T47D (cell line): Measurements from ENCODE around the gene MAGEA9.

Experiments used
- DNase-seq, 2 experiments: peaks; one replicate each; pipeline versions ENCODE4 v3.0.0 to v3.0.0-alpha.2; 2011 to 2012; ENCODE audit warnings: low read depth in 1 of 2, low spot score in 1 of 2
- JUND ChIP-seq: IDR thresholded peaks from 2 replicates; pipeline ENCODE4 v1.6.1; 2012; ENCODE audit warnings: low read depth
- in situ Hi-C: cut with HindIII; loops from 2 replicates; pipeline ENCODE4 v1.10.0; 2016; ENCODE audit warnings: low sequenced_read_pairs, low pct_unique_long_range_greater_than_20kb

The MAGEA9 gene

GRCh38 chrX:149837167-149837566 lies 55.4 kb downstream of the MAGEA9 start:
- DNase-seq: no peak
- no peak for TF ChIP-seq JUND
- in situ Hi-C loops: no loop called here
